Measurements from ENCODE around the gene CRADD.

DNA sequence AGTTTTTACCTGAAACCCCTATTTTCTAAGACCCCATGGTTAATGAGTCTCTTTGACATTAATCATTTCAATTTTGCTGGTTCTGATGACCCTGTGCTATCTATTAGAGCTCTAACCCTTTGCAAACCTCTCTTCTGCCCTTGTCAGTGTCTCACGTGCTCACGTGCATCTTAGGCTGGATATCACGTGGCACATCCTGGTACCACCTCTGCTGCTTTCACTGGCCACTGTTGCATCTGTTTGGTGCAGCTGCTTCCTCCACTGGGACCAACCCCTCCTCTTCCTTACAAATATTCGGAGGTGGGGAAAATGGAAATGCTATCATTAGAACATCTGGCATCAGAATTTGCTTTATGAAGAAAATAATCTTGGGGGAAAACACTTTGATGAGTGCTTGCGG lies 119.6 kb downstream of the CRADD start:
- TF ChIP-seq, protein P1, sequence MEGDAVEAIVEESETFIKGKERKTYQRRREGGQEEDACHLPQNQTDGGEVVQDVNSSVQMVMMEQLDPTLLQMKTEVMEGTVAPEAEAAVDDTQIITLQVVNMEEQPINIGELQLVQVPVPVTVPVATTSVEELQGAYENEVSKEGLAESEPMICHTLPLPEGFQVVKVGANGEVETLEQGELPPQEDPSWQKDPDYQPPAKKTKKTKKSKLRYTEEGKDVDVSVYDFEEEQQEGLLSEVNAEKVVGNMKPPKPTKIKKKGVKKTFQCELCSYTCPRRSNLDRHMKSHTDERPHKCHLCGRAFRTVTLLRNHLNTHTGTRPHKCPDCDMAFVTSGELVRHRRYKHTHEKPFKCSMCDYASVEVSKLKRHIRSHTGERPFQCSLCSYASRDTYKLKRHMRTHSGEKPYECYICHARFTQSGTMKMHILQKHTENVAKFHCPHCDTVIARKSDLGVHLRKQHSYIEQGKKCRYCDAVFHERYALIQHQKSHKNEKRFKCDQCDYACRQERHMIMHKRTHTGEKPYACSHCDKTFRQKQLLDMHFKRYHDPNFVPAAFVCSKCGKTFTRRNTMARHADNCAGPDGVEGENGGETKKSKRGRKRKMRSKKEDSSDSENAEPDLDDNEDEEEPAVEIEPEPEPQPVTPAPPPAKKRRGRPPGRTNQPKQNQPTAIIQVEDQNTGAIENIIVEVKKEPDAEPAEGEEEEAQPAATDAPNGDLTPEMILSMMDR (IDR thresholded peaks at IDR 0.05; ENCODE audit: extremely low read depth in 1 of 2, insufficient read depth in 1 of 2, low read depth in 1 of 2, low read length in 2 of 2) = no peak
- TF ChIP-seq, protein P2, sequence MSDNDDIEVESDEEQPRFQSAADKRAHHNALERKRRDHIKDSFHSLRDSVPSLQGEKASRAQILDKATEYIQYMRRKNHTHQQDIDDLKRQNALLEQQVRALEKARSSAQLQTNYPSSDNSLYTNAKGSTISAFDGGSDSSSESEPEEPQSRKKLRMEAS (IDR thresholded peaks at IDR 0.05; ENCODE audit: insufficient read depth, insufficient read length) = no peak
- no peak for TF ChIP-seq POLR2A (IDR thresholded peaks at IDR 0.05; ENCODE audit: low read depth, low read length)
